ENCODE results near the gene MRPS22. TPM values are rescaled to one million over a fixed set of nuclear protein-coding genes. Genes with fewer than 3 reads are reported as not detected.

Gene MRPS22
- total RNA-seq, 3 donors from 2014 or later (not counting 1 experiment from before 2014, with no cell fraction given), result 32.4 to 39.1 (median 35.3) TPM

GRCh38 chr3:139338405-139338804 lies 5.4 kb upstream of the MRPS22 start:
- Histone ChIP-seq H3K4me1 (ENCODE audit: control insufficient read depth, insufficient read depth, low read length) (peaks cover 2% of the 10 kb centered on the region), H3K9me3 (ENCODE audit: control insufficient read depth, insufficient read depth, low read length) (no peaks in the 10 kb centered on the region), H3K27ac (ENCODE audit: low read length) (no peak overlapping the region), H3K4me3 (ENCODE audit: low read length) (no peak overlapping the region), H3K36me3 (ENCODE audit: control insufficient read depth, insufficient read depth, low read length) (no peaks in the 10 kb centered on the region), H3K27me3 (ENCODE audit: control insufficient read depth, insufficient read depth, low read length) (peaks cover 3% of the 10 kb centered on the region)
- Mint-ChIP-seq H3K36me3 (no peaks in the 10 kb centered on the region), H3K27ac (no peak overlapping the region), H3K4me1 (peaks cover 0 to 7% of the 10 kb centered on the region in 2 donors), H3K27me3 (ENCODE audit: low read depth in 2 of 2) (peaks cover 25 to 26% of the 10 kb centered on the region in 2 donors), H3K9me3 (peaks cover 4% of the 10 kb centered on the region in 2 donors), H3K4me3 (no peak overlapping the region)
- DNase-seq, result no peak
- TF ChIP-seq CTCF (IDR thresholded peaks at IDR 0.05), result no peak
- 95% methylated on average over 4 of the region's 4 CpGs for WGBS (ENCODE audit: insufficient coverage)
- peak in 1 of 3 donors; percentile 24 for ATAC-seq
- intact Hi-C loops (cut with micrococcal nuclease), result no loop called here

GRCh38 chr3:139339219-139339906 lies 4.5 kb upstream of the MRPS22 start:
- Mint-ChIP-seq H3K27me3 (ENCODE audit: low read depth in 2 of 2) (peaks cover 19 to 26% of the 10 kb centered on the region in 2 donors), H3K36me3 (no peaks in the 10 kb centered on the region), H3K4me1 (peaks cover 0 to 9% of the 10 kb centered on the region in 2 donors), H3K9me3 (peaks cover 4% of the 10 kb centered on the region in 2 donors), H3K27ac (no peak overlapping the region), H3K4me3 (no peak overlapping the region)
- no peak for TF ChIP-seq CTCF (IDR thresholded peaks at IDR 0.05)
- Histone ChIP-seq H3K4me3 (ENCODE audit: low read length) (no peak overlapping the region), H3K27me3 (ENCODE audit: control insufficient read depth, insufficient read depth, low read length) (peaks cover 3% of the 10 kb centered on the region), H3K9me3 (ENCODE audit: control insufficient read depth, insufficient read depth, low read length) (no peaks in the 10 kb centered on the region), H3K4me1 (ENCODE audit: control insufficient read depth, insufficient read depth, low read length) (peaks cover 9% of the 10 kb centered on the region), H3K27ac (ENCODE audit: low read length) (no peak overlapping the region), H3K36me3 (ENCODE audit: control insufficient read depth, insufficient read depth, low read length) (no peaks in the 10 kb centered on the region)
- ATAC-seq (peak in 1 of 3 donors; percentile 57), DNase-seq (no peak)
- intact Hi-C loops (cut with micrococcal nuclease), result no loop called here
- 70% methylated on average over 4 of the region's 4 CpGs for WGBS (ENCODE audit: insufficient coverage)

GRCh38 chr3:139340784-139341183 lies 3.0 kb upstream of the MRPS22 start:
- ATAC-seq (no peak), DNase-seq (no peak)
- H3K4me3 ChIP-seq (ENCODE audit: low read length), result no peak overlapping the region
- Mint-ChIP-seq H3K27ac (no peak overlapping the region), H3K9me3 (peaks cover 4% of the 10 kb centered on the region in 2 donors), H3K4me3 (no peak overlapping the region), H3K4me1 (peaks cover 0 to 9% of the 10 kb centered on the region in 2 donors), H3K36me3 (no peaks in the 10 kb centered on the region), H3K27me3 (ENCODE audit: low read depth in 2 of 2) (peaks cover 19 to 26% of the 10 kb centered on the region in 2 donors)
- no peaks in the 10 kb centered on the region for H3K9me3 ChIP-seq (ENCODE audit: control insufficient read depth, insufficient read depth, low read length)
- H3K27me3 ChIP-seq (ENCODE audit: control insufficient read depth, insufficient read depth, low read length), result peaks cover 3% of the 10 kb centered on the region
- no peaks in the 10 kb centered on the region for H3K36me3 ChIP-seq (ENCODE audit: control insufficient read depth, insufficient read depth, low read length)
- TF ChIP-seq CTCF (IDR thresholded peaks at IDR 0.05), result no peak
- H3K27ac ChIP-seq (ENCODE audit: low read length), result no peak overlapping the region
- H3K4me1 ChIP-seq (ENCODE audit: control insufficient read depth, insufficient read depth, low read length), result peaks cover 16% of the 10 kb centered on the region
- intact Hi-C loops (cut with micrococcal nuclease), result loop anchor here (5.0 kb wide), 1 partner anchor 748 kb away; the partner anchor contains the start of gene CEP70

- H3K4me1 Mint-ChIP-seq, result peaks cover 0 to 9% of the 10 kb centered on the region in 2 donors
- peaks cover 4% of the 10 kb centered on the region in 2 donors for H3K9me3 Mint-ChIP-seq
- peaks cover 3% of the 10 kb centered on the region for H3K27me3 ChIP-seq (ENCODE audit: control insufficient read depth, insufficient read depth, low read length)
- H3K4me1 ChIP-seq (ENCODE audit: control insufficient read depth, insufficient read depth, low read length), result peaks cover 16% of the 10 kb centered on the region
- H3K36me3 Mint-ChIP-seq, result no peaks in the 10 kb centered on the region
- H3K4me3 ChIP-seq (ENCODE audit: low read length), result no peak overlapping the region
- no peak overlapping the region for H3K27ac ChIP-seq (ENCODE audit: low read length)
- no peak overlapping the region for H3K27ac Mint-ChIP-seq
- ATAC-seq (no peak), DNase-seq (no peak)
- no peaks in the 10 kb centered on the region for H3K9me3 ChIP-seq (ENCODE audit: control insufficient read depth, insufficient read depth, low read length)
- H3K36me3 ChIP-seq (ENCODE audit: control insufficient read depth, insufficient read depth, low read length), result no peaks in the 10 kb centered on the region
- peak overlapping the region; percentile 1 for H3K4me3 Mint-ChIP-seq
- peaks cover 15 to 22% of the 10 kb centered on the region in 2 donors for H3K27me3 Mint-ChIP-seq (ENCODE audit: low read depth in 2 of 2)
- intact Hi-C loops (cut with micrococcal nuclease), result loop anchor here (5.0 kb wide), 1 partner anchor 750 kb away; the partner anchor contains the start of gene CEP70
- no peak for TF ChIP-seq CTCF (IDR thresholded peaks at IDR 0.05)
Observed at GRCh38 chr3:139342054-139342453, 1.8 kb upstream of the MRPS22 start.
